ENCODE measurements around the gene HSP90AB1.

Gene HSP90AB1

GRCh38 chr6:44260451-44261297 lies 13.8 kb downstream of the HSP90AB1 start:
- peaks cover 47% of the 10 kb centered on the region for H3K4me1 ChIP-seq (ENCODE audit: insufficient read depth, low read length)
- no peak overlapping the region for H3K27ac ChIP-seq (ENCODE audit: low read depth, low read length)

DNA sequence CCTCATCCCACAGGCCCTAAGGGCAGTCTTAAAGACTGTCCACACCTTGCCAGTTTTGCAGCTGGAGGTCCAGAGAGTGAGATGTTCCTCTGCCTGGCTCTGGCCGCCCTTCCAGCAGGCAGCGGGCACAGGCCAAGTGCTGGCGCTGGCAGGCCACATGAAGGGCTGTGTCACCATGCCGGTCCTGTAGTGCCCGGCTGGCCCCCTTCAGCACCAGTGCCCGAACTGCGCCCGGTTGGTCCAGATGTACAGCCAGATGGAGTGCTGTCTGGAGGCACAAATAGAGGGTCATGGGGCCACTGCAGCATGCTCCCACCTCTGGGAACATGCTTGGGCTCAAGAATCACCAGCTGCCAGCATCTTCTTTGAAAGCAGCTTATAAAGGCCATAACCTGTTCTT lies 14.7 kb downstream of the HSP90AB1 start:
- peaks cover 38% of the 10 kb centered on the region for H3K4me1 ChIP-seq (ENCODE audit: insufficient read depth, low read length)

More at GRCh38 chr6:44260451-44261297, 13.8 kb downstream of the HSP90AB1 start:
- Histone ChIP-seq H3K27me3 (ENCODE audit: control insufficient read depth in 1 of 2, insufficient read depth in 2 of 2, low read length in 2 of 2) (no peaks in the 10 kb centered on the region), H3K36me3 (ENCODE audit: insufficient read depth, low read length) (peaks cover 8% of the 10 kb centered on the region), H3K9me3 (ENCODE audit: low read length) (no peaks in the 10 kb centered on the region), H3K9ac (ENCODE audit: low read length) (no peak overlapping the region), H3K4me3 (ENCODE audit: low read depth in 1 of 2, low read length in 2 of 2) (no peak overlapping the region)

GRCh38 chr6:44262467-44263353 lies 15.8 kb downstream of the HSP90AB1 start:
- H3K4me1 ChIP-seq (ENCODE audit: insufficient read depth, low read length), result peaks cover 32% of the 10 kb centered on the region
- H3K9me3 ChIP-seq (ENCODE audit: low read length), result no peaks in the 10 kb centered on the region
- no peak overlapping the region for H3K9ac ChIP-seq (ENCODE audit: low read length)
- peaks cover 8% of the 10 kb centered on the region for H3K36me3 ChIP-seq (ENCODE audit: insufficient read depth, low read length)
- H3K4me3 ChIP-seq (ENCODE audit: low read depth in 1 of 2, low read length in 2 of 2), result peak overlapping the region; percentile 18 to 79
- no peaks in the 10 kb centered on the region for H3K27me3 ChIP-seq (ENCODE audit: control insufficient read depth in 1 of 2, insufficient read depth in 2 of 2, low read length in 2 of 2)
- H3K27ac ChIP-seq (ENCODE audit: low read depth, low read length), result no peak overlapping the region

More for the DNA sequence above, 14.7 kb downstream of the HSP90AB1 start:
- peaks cover 8% of the 10 kb centered on the region for H3K36me3 ChIP-seq (ENCODE audit: insufficient read depth, low read length)
- no peaks in the 10 kb centered on the region for H3K27me3 ChIP-seq (ENCODE audit: control insufficient read depth in 1 of 2, insufficient read depth in 2 of 2, low read length in 2 of 2)
- H3K9ac ChIP-seq (ENCODE audit: low read length), result no peak overlapping the region
- H3K4me3 ChIP-seq (ENCODE audit: low read depth in 1 of 2, low read length in 2 of 2), result no peak overlapping the region
- H3K9me3 ChIP-seq (ENCODE audit: low read length), result no peaks in the 10 kb centered on the region
- H3K27ac ChIP-seq (ENCODE audit: low read depth, low read length), result no peak overlapping the region

- peaks cover 5 to 7% of the 10 kb centered on the region in 2 donors for H3K27me3 ChIP-seq (ENCODE audit: control insufficient read depth in 1 of 2, insufficient read depth in 2 of 2, low read length in 2 of 2)
- no peak overlapping the region for H3K9ac ChIP-seq (ENCODE audit: low read length)
- peaks cover 8% of the 10 kb centered on the region for H3K36me3 ChIP-seq (ENCODE audit: insufficient read depth, low read length)
- no peak overlapping the region for H3K27ac ChIP-seq (ENCODE audit: low read depth, low read length)
- H3K4me3 ChIP-seq (ENCODE audit: low read depth in 1 of 2, low read length in 2 of 2), result peak overlapping the region; percentile 79 to 81
- no peaks in the 10 kb centered on the region for H3K9me3 ChIP-seq (ENCODE audit: low read length)
- H3K4me1 ChIP-seq (ENCODE audit: insufficient read depth, low read length), result peaks cover 29% of the 10 kb centered on the region
Observed at GRCh38 chr6:44263354-44264100, 16.6 kb downstream of the HSP90AB1 start.

DNA sequence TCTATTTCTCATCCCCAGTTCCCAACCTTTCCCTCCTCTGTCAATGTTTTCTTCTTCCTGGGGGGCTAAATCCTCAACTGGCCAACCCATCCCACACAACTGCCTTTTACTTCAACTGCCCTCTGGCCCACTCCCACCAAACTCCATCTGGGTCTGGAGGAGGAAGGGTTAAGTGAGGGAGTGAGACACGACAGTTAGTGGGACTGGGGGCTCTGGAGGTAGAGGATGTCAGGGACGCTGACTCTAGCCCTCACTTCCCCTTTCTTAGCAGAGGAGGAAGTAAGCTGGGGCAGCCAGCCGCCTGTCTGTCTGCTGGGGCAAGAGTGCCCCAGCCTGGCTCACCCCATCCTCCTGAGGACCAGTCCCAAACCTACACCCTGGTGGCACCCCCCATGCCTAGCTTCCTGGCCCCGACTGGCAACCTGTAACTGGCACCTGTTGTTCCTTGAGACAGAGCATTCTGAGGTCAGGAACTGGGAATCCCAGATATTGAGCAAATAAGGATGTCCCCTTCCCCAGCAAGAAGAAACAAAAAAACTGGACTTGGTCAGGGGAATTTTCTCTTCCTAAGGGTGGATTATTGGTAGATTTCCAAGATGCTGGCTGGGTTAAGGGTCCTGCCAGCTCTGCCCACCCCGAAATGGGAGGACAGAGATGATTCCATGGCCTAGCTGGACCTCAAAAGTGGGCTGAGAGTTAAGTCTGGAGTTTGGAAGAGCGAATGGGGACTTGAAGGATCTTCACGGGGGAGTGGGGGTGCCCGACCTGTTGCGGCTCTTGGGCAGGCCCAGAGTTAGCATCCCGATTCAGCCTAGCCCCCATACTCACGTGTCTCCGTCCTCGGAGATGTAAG lies 17.5 kb downstream of the HSP90AB1 start:
- Histone ChIP-seq H3K9ac (ENCODE audit: low read length) (peak overlapping the region; percentile 53), H3K9me3 (ENCODE audit: low read length) (no peaks in the 10 kb centered on the region), H3K36me3 (ENCODE audit: insufficient read depth, low read length) (peaks cover 8% of the 10 kb centered on the region), H3K27ac (ENCODE audit: low read depth, low read length) (peak overlapping the region; percentile 84), H3K4me1 (ENCODE audit: insufficient read depth, low read length) (peaks cover 29% of the 10 kb centered on the region), H3K4me3 (ENCODE audit: low read depth in 1 of 2, low read length in 2 of 2) (peak overlapping the region; percentile 79 to 81), H3K27me3 (ENCODE audit: control insufficient read depth in 1 of 2, insufficient read depth in 2 of 2, low read length in 2 of 2) (peaks cover 11 to 13% of the 10 kb centered on the region in 2 donors)

DNA sequence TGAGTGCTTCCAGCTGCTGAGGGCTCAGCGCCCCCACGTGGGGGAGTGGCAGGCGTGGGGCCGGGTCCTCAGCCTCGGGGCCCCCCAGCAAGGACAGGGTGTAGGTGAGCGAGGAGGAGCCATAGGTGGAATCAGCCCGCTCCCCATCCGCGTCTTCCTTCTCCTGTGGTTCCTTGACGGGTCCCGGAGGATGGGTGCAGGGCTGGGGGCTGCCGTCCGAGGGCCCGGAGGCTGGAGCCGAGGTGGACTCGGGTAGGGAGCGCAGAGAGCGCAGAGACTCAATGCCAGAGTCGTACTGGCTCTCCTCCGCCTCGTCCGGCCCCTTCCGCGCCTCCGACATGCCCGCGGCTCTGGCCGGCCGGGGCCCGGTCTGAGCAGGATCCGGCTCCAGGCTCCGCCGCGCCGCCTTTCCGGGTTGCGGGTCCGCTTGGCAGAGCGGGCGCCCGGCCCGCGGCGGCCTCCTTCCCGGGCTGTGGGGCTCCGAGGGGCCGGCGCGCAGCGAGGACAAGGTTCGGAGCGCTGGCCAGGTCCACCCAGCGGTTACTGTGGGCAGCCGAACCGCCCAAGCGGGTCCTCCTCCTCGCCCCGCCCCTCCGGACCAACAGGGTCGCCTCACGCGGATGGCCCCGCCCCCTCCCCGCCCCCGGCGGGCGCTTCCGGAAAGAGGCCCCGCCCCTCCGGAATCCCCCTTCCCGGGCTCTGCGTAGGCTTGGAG lies 18.3 kb downstream of the HSP90AB1 start, which contains the start of gene NFKBIE:
Gene NFKBIE (minus strand): TSS at position 545 of the 715 bp plus-strand sequence. CDS start 205 bp downstream, at position 340.
- H3K9me3 ChIP-seq (ENCODE audit: low read length), result no peaks in the 10 kb centered on the region
- peaks cover 15 to 19% of the 10 kb centered on the region in 2 donors for H3K27me3 ChIP-seq (ENCODE audit: control insufficient read depth in 1 of 2, insufficient read depth in 2 of 2, low read length in 2 of 2)
- H3K4me3 ChIP-seq (ENCODE audit: low read depth in 1 of 2, low read length in 2 of 2), result peak within 1 kb of the TSS; percentile 79 to 81
- peak within 1 kb of the TSS; percentile 53 for H3K9ac ChIP-seq (ENCODE audit: low read length)
- peaks cover 2% of the 10 kb centered on the region for H3K36me3 ChIP-seq (ENCODE audit: insufficient read depth, low read length)
- peak within 1 kb of the TSS; percentile 84 for H3K27ac ChIP-seq (ENCODE audit: low read depth, low read length)
- peaks cover 29% of the 10 kb centered on the region for H3K4me1 ChIP-seq (ENCODE audit: insufficient read depth, low read length)

DNA sequence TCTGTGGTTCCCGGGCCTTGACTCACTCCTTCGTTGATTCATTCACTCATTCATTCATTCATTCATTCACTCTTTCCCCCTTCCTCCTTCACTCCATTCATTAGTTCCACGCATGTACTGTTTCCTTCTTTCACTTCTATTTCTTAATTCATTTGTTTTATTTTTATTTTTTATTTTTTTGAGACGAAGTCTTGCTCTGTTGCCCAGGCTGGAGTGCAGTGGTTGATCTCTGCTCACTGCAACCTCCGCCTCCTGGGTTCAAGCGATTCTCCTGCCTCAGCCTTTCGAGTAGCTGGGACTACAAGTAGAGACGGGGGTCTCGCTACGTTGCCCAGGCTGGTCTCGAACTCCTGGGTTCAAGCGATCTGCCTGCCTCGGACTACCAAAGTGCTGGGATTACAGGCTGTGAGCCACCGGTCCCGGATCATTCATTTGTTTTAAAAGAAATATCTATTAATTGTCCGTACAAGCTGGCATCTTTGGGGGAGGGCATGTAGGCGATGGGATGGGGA lies 18.9 kb downstream of the HSP90AB1 start:
- no peaks in the 10 kb centered on the region for H3K36me3 ChIP-seq (ENCODE audit: insufficient read depth, low read length)
- H3K9ac ChIP-seq (ENCODE audit: low read length), result no peak overlapping the region
- H3K9me3 ChIP-seq (ENCODE audit: low read length), result no peaks in the 10 kb centered on the region
- H3K4me3 ChIP-seq (ENCODE audit: low read depth in 1 of 2, low read length in 2 of 2), result peak overlapping the region in 1 of 2 donors; percentile 79
- H3K27ac ChIP-seq (ENCODE audit: low read depth, low read length), result no peak overlapping the region
- peaks cover 16 to 19% of the 10 kb centered on the region in 2 donors for H3K27me3 ChIP-seq (ENCODE audit: control insufficient read depth in 1 of 2, insufficient read depth in 2 of 2, low read length in 2 of 2)
- peaks cover 29% of the 10 kb centered on the region for H3K4me1 ChIP-seq (ENCODE audit: insufficient read depth, low read length)

DNA sequence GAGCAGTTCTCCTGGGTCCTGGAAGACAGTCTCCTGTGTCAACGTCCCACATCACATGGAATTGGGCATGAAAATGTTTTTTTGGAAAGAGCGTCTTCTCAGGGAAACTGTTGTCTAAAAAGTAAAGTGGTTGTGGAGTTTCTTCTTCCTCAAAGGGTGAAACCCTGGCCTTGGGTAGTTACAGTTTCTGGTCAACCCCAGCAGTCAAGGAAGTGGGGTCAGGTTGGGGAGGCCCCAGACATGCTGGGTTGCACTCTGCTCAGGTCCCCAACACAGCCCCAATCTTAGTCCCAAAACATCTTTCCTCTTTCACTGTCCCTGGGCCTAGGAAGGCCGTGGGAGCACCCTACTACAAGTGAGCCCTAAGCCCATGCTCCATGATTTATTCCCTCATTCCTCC lies 19.4 kb downstream of the HSP90AB1 start:
- H3K27ac ChIP-seq (ENCODE audit: low read depth, low read length), result no peak overlapping the region
- H3K4me1 ChIP-seq (ENCODE audit: insufficient read depth, low read length), result peaks cover 29% of the 10 kb centered on the region
- no peak overlapping the region for H3K9ac ChIP-seq (ENCODE audit: low read length)

GRCh38 chr6:44267252-44267651 lies 20.4 kb downstream of the HSP90AB1 start:
- no peak overlapping the region for H3K4me3 ChIP-seq (ENCODE audit: low read depth in 1 of 2, low read length in 2 of 2)
- H3K9me3 ChIP-seq (ENCODE audit: low read length), result no peaks in the 10 kb centered on the region
- H3K36me3 ChIP-seq (ENCODE audit: insufficient read depth, low read length), result no peaks in the 10 kb centered on the region
- no peak overlapping the region for H3K9ac ChIP-seq (ENCODE audit: low read length)
- peaks cover 29 to 32% of the 10 kb centered on the region in 2 donors for H3K27me3 ChIP-seq (ENCODE audit: control insufficient read depth in 1 of 2, insufficient read depth in 2 of 2, low read length in 2 of 2)
- H3K4me1 ChIP-seq (ENCODE audit: insufficient read depth, low read length), result peaks cover 26% of the 10 kb centered on the region
- no peak overlapping the region for H3K27ac ChIP-seq (ENCODE audit: low read depth, low read length)

More for the DNA sequence above, 19.4 kb downstream of the HSP90AB1 start:
- no peaks in the 10 kb centered on the region for H3K9me3 ChIP-seq (ENCODE audit: low read length)
- H3K36me3 ChIP-seq (ENCODE audit: insufficient read depth, low read length), result no peaks in the 10 kb centered on the region
- no peak overlapping the region for H3K4me3 ChIP-seq (ENCODE audit: low read depth in 1 of 2, low read length in 2 of 2)
- peaks cover 20 to 23% of the 10 kb centered on the region in 2 donors for H3K27me3 ChIP-seq (ENCODE audit: control insufficient read depth in 1 of 2, insufficient read depth in 2 of 2, low read length in 2 of 2)

Measured in muscle layer of colon (tissue), 2 donors.